Measurements from ENCODE around the gene GALNT17.

The GALNT17 gene

DNA sequence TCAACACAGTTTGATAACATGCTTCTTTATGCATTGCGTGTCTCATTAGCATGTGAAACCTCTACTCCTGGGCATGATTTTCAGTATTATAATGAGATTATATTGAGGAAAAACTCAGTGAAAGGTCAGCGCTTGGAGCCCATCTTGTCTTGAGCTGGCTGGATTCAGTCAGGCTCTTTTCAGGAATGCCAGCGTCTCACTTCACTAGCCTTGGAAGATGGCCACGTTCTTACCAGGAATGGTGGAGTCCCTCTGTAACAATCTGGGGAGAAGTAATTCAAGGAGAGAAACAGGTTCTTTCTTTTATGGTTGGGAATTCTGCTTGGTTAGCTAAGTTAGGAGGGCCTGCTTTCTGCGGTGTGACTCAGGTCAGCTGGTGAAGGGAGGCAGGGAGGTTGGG is 241.0 kb downstream of the GALNT17 start:
- DNase-seq (ENCODE audit: insufficient read length, low spot score) (no peak), FAIRE-seq (no peak)

DNA sequence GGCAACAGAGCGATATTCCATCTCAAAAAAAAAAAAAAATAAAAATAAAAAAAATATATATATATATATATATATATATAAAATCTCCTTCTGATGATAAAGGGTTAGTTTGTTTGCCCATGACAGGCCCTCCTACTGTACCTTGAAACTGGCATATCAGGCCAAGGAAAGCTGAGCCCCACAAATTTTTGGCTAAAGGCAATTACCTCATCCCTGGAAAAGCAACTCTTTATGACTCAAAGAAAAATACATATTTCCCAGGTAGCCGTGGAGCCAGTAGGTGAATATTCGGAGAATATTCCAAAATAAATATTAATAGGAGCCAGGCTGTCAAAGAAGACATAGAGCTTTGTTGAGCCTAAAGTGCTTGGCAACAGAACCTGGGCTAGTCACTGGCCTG is 245.1 kb downstream of the GALNT17 start:
- DNase-seq (ENCODE audit: insufficient read length, low spot score) (no peak), FAIRE-seq (no peak)

DNA sequence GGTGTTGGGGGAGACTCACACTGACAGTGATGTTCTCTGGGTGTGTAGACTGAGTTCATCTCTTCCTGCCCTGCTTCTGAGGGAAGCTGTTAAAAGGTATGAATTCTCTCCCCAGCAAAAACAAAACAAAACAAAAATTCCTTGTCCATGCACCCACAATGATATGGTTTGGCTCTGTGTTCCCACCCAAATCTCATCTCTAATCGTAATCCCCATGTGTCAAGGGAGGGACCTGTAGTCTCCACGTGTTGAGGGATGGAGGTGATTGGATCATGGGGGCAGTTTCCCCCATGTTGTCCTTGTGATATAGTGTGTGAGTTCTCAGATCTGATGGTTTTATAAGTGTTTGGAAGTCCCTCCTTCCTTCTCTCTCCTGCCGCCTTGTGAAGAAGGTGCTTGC is 245.5 kb downstream of the GALNT17 start:
- no peak for FAIRE-seq
- DNase-seq (ENCODE audit: insufficient read length, low spot score), result no peak

DNA sequence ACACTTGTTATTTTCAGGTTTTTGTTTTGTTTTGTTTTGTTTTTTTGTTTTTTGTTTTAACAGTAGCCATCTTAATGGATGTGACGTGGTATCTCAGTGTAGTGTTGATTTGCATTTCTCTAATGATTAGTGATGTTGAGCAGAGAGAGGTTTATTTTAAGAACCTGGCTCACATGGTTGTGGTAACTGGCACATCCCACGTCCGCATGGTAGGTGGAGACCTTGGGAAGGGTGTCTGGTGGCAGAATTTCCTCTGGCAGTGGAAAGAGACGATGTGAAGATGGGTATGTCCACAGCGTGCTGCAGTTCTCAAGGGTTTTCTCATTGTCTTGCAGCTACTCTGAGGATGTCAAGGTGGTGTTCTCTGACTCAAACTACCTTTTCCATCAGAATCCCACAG is 252.2 kb downstream of the GALNT17 start:
- no peak for FAIRE-seq
- DNase-seq (ENCODE audit: insufficient read length, low spot score), result no peak

GRCh38 chr7:71385330-71385729 is 253.4 kb downstream of the GALNT17 start:
- DNase-seq (ENCODE audit: insufficient read length, low spot score) (no peak), FAIRE-seq (no peak)

DNA sequence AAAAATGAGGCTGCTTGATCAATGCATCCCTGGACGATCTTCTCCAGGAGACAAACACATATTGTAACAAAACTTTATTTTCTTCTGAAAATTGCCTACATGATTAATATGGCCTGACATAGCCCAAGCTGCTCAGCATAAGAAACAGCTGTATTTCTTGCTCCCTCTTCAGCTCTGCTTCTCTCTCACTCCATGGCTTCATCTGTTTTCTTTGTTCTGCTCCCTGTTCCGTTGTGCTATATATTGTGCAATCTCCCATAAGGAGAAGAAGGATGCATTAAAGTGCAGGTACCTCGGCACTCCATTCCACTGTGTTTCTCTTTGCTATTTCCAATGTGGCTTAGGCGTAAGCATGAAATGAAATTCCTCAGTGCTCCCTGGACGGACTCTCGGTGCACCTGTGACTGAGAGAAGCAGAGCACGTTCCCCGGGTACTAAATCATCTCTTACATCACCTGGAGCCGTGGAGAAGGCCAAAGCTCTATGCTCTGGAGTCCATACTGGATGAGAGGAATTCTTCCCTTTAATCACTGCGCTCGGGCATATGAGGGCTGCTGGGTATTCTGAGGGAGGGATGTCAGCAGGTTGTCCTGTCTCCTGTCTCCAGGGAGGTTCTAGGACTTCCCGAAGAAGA is 254.3 kb downstream of the GALNT17 start:
- FAIRE-seq (no peak), DNase-seq (ENCODE audit: insufficient read length, low spot score) (no peak)

- no peak for DNase-seq (ENCODE audit: insufficient read length, low spot score)
- FAIRE-seq, result no peak
These were observed 256.2 kb downstream of the GALNT17 start for GRCh38 chr7:71388181-71388580.

GRCh38 chr7:71389976-71390375 is 258.0 kb downstream of the GALNT17 start:
- DNase-seq (ENCODE audit: insufficient read length, low spot score), result no peak
- no peak for FAIRE-seq

- FAIRE-seq, result no peak
- no peak for DNase-seq (ENCODE audit: insufficient read length, low spot score)
These were observed 261.7 kb downstream of the GALNT17 start for GRCh38 chr7:71393661-71394060.

- no peak for DNase-seq (ENCODE audit: insufficient read length, low spot score)
- no peak for FAIRE-seq
These were observed 270.7 kb downstream of the GALNT17 start for GRCh38 chr7:71402684-71403083.

- DNase-seq (ENCODE audit: insufficient read length, low spot score), result no peak
- no peak for FAIRE-seq
These were observed 271.4 kb downstream of the GALNT17 start for GRCh38 chr7:71403202-71403946.

GRCh38 chr7:71404726-71405345 is 272.9 kb downstream of the GALNT17 start:
- DNase-seq (ENCODE audit: insufficient read length, low spot score) (no peak), FAIRE-seq (no peak)

DNA sequence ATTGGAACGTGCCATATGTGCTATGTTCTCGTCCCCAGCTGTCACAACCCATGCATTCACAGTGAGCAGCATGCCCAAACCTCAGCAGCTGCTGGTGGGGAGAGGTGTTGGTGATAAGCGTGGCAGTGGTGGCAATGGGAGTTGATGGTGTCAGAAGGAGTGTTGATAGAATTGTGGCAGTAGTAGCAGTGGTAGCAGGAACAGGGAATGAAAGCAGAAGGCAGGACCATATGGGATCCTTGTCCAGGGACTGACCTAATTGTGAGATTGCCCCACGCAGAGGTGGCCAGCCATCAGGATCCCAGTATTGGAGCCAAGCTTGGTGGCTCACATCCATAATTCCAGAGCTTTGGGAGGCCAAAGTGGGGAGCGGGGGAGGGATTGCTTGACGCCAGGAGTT is 276.3 kb downstream of the GALNT17 start:
- FAIRE-seq, result no peak

GRCh38 chr7:71409550-71410157 is 277.7 kb downstream of the GALNT17 start:
- FAIRE-seq (no peak), DNase-seq (ENCODE audit: insufficient read length, low spot score) (no peak)

More for the DNA sequence above, 276.3 kb downstream of the GALNT17 start:
- no peak for DNase-seq (ENCODE audit: insufficient read length, low spot score)

- DNase-seq (ENCODE audit: insufficient read length, low spot score) (no peak), FAIRE-seq (no peak)
These were observed 279.5 kb downstream of the GALNT17 start for GRCh38 chr7:71411475-71411874.

- DNase-seq (ENCODE audit: insufficient read length, low spot score), result no peak
- FAIRE-seq, result no peak
These were observed 282.5 kb downstream of the GALNT17 start for GRCh38 chr7:71414490-71414889.

- DNase-seq (ENCODE audit: insufficient read length, low spot score) (no peak), FAIRE-seq (no peak)
These were observed 287.8 kb downstream of the GALNT17 start for GRCh38 chr7:71419546-71420337.

DNA sequence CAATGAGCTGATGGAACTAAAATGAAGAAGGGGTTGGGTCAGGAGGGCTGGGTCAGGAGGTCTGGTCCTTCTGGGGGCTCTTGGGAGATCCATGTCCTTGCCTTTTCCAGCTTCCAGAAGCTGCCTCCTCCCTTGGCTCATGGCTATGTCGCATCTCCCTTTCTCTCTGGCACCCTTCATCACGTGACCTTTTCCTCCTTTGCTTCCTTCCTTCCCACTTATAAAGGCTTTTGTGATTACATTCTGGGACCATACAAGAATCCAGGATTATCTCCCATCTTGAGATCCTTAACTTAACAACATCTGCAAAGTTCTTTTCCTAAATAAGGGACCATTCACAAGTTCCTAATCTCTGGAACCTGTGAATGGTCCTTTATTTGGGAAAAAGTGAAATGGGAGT is 290.2 kb downstream of the GALNT17 start:
- FAIRE-seq (no peak), DNase-seq (ENCODE audit: insufficient read length, low spot score) (no peak)

DNA sequence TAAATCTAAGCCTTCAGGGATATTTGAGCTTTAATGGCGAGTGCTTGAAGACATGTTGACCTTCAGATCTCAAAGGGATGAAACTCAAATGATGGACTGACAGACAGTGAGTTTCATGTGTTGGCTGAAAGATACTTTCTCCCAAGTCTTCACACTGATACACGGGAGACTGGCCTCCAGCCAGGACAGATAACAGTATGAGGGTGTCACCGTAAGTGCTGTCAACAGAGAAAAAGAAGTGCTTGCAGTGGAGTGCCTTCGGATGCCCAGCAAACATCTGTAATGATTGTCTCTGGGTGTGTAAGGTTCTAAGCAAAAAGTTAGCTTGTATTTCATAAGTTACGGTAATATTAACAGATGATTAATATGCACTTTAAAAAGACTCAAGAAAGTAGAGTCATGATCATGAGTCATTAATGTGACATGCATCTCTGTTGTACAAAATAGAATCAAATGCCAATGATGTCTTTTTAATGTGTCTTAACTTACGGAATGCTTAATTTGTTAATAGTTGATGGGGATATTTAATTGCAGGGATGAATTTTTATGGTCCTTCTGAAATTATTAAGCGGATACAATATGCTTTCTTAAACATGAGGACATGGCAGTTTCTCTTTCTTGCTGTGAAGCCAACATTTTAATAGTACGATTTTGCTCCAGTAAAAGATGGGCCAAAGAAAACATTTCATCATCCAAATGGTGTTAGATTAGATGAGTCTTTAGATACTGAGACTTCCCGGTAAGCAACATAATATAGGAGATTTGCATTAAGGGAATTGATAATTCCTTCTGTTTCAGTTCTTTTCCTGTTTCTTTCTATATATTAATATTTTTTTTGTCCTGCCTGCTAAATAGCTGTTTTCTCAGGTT is 292.5 kb downstream of the GALNT17 start:
- no peak for FAIRE-seq

GRCh38 chr7:71429083-71429482 is 297.1 kb downstream of the GALNT17 start:
- FAIRE-seq, result no peak
- DNase-seq (ENCODE audit: insufficient read length, low spot score), result no peak

More for the DNA sequence above, 292.5 kb downstream of the GALNT17 start:
- no peak for DNase-seq (ENCODE audit: insufficient read length, low spot score)

All from GM19239 (cell line).